Keratinocyte (primary cell): ENCODE data around the gene TMEM132D.

Experiments used
- CTCF ChIP-seq, 3 experiments: IDR thresholded peaks in 1 of 3; conservative IDR thresholded peaks in 1 of 3; optimal IDR thresholded peaks in 1 of 3; 2 replicates in 2 of 3; 3 replicates in 1 of 3; pipeline versions ENCODE3 to v1.5.1; 2011; ENCODE audit warnings: low read length in 3 of 3, mild to moderate bottlenecking in 3 of 3, moderate library complexity in 2 of 3, control low read depth in 1 of 3, inconsistent platforms in 1 of 3; ENCODE audit not compliant: insufficient read depth in 2 of 3; ENCODE audit errors: extremely low read depth in 1 of 3
- EZH2 ChIP-seq: IDR thresholded peaks from one replicate; pipeline ENCODE4 v1.6.1; 2012; ENCODE audit warnings: inconsistent platforms, mild to moderate bottlenecking, low read length, moderate library complexity

GRCh38 chr12:129719416-129719815, 184.4 kb downstream of the TMEM132D start:
- TF ChIP-seq CTCF (optimal IDR thresholded peaks at IDR 0.05 in 1 of 3, IDR thresholded peaks at IDR 0.05 in 1 of 3, conservative IDR thresholded peaks at IDR 0.05 in 1 of 3; ENCODE audit: extremely low read depth in 1 of 3, insufficient read depth in 2 of 3, low read length in 3 of 3) (no peak), EZH2 (no peak)
